ENCODE results near the gene C10orf90.

GRCh38 chr10:126434235-126434634 is 236.3 kb downstream of the C10orf90 start:
- TF ChIP-seq POLR2AphosphoS5 (IDR thresholded peaks at IDR 0.05) (no peak), CTCF (IDR thresholded peaks at IDR 0.05) (no peak), POLR2A (IDR thresholded peaks at IDR 0.05) (no peak)
